GM20000 (cell line): ENCODE measurements around the gene ZNF567.
"Not testable (repeated sequence)": the region's sequence is repeated elsewhere in the genome, so short reads cannot be mapped to it uniquely, and the experiment has no call there.

ENCODE experiments used
- DNase-seq: peaks from one replicate; pipeline ENCODE4 v3.0.0; 2012; ENCODE audit warnings: low spot score
- CTCF ChIP-seq: IDR thresholded peaks from 2 replicates; pipeline ENCODE4 v1.5.1; 2012; ENCODE audit warnings: mild to moderate bottlenecking, control low read depth; ENCODE audit errors: extremely low read depth, missing control alignments

Gene ZNF567

DNA sequence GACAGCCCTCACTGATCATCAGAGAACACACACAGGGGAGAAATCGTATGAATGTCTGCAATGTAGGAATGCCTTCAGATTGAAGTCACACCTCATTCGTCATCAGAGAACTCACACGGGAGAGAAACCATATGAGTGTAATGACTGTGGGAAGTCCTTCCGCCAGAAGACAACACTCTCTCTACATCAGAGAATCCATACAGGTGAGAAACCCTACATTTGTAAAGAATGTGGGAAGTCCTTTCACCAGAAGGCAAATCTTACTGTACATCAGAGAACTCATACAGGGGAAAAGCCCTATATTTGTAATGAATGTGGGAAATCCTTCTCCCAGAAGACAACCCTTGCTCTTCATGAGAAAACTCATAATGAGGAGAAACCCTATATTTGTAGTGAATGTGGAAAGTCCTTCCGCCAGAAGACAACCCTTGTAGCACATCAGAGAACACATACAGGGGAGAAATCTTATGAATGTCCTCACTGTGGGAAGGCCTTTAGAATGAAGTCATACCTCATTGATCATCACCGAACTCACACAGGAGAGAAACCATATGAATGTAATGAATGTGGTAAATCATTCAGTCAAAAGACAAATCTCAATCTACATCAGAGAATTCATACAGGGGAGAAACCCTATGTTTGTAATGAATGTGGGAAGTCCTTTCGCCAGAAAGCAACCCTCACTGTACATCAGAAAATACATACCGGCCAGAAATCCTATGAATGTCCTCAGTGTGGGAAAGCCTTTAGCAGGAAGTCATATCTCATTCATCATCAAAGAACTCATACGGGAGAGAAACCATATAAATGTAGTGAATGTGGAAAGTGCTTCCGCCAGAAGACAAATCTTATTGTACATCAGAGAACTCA lies 32.5 kb downstream of the ZNF567 start:
- DNase-seq, result no peak

DNA sequence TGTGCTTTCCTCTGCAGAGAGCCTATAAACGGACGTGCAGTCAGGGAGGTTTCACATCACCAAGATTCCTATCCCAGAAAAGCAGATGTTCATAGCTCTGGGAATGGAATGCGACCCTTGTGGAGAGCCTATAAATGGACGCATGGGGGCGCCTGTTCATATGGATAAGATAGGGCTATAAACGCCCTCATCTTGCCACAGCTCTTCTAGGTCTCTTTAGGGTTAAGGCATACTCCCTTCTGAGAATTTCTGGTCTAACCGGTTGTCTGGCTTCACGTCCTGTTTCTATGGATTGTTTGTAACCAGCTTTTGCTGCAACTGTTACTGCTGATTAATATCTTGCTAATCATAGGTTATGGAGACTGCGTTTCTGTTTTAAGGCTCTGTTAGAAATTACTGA lies 48.8 kb downstream of the ZNF567 start:
- not testable (repeated sequence) for DNase-seq

More for the DNA sequence above, 32.5 kb downstream of the ZNF567 start:
- TF ChIP-seq CTCF, result no peak

- TF ChIP-seq CTCF, result no peak
- no peak for DNase-seq
Observed at GRCh38 chr19:36745870-36746269, 58.5 kb downstream of the ZNF567 start.

DNA sequence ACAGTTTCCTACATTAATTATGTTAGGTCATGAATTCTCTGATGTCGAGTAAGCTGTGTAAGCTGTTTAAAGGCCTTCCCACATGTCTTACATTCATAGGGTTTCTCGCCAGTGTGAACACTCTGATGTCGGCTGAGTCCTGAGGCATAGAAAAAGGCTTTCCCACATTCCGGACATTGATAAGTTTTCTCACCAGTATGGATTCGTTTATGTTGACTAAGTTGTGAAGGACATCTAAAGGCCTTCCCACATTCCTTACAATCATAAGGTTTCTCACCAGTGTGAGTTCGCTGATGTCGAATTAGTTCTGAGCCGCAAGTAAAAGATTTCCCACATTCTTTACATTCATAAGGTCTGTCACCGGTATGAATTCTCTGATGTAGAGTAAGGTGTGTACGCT lies 60.3 kb downstream of the ZNF567 start:
- no peak for TF ChIP-seq CTCF
- DNase-seq, result no peak

DNA sequence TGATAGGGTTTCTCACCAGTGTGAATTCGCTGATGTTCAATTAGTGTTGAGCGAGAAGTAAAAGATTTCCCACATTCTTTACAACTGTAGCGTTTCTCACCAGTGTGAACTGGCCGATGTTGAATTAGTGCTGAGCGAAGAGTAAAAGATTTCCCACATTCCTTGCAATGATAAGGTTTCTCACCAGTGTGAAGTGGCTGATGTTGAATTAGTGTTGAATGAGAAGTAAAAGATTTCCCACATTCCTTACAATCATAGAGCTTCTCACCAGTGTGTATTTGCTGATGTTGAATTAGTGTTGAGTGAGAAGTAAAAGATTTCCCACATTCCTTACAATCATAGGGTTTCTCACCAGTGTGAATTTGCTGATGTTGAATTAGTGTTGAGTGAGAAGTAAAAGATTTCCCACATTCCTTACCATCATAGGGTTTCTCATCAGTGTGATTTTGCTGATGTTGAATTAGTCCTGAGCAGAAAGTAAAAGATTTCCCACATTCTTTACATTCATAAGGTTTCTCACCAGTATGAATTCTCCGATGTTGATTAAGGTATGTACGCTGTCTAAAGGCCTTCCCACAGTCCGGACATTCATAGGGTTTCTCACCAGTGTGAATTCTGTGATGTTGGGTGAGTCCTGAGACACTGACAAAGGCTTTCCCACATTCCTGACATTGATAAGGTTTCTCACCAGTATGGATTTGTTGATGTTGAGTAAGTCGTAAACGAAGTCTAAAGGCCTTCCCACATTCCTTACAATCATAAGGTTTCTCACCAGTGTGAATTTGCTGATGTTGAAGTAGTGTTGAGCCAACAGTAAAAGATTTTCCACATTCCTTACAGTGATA lies 61.2 kb downstream of the ZNF567 start:
- no peak for DNase-seq
- TF ChIP-seq CTCF, result no peak

- DNase-seq, result not testable (repeated sequence)
Observed at GRCh38 chr19:36749613-36750012, 62.2 kb downstream of the ZNF567 start.

DNA sequence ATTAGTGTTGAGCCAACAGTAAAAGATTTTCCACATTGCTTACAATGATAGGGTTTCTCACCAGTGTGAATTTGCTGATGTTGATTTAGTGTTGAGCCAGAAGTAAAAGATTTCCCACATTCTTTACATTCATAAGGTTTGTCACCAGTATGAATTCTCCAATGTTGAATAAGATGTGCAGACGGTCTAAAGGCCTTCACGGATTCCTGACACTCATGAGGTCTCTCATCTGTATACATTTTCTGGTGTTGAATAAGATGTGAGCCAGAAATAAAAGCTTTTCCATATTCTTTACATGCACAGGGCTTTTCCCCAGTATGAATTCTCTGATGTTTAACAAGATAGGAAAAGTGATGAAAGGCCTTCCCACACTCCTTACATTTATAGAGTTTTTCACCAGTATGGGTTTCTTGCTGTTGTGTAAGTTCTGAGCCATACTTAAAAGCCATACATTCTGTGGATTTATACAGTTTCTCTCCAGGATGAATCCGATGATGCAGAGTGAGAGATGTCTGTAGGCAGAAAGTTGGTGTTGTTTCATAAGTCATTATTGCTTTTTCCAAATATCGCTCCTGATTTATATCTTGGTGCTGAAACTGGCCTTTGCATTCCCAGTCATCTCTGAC lies 62.8 kb downstream of the ZNF567 start:
- no peak for TF ChIP-seq CTCF
- DNase-seq, result no peak
